ENCODE results near the gene ATPAF2. TPM values are rescaled to one million over a fixed set of nuclear protein-coding genes. Genes with fewer than 3 reads are reported as not detected.

The ATPAF2 gene
- polyA plus RNA-seq, 4 donors = 23.6 to 33.8 (median 27.2) TPM

- no peak for DNase-seq (ENCODE audit: low read depth in 4 of 4, low spot score in 2 of 4)
Observed at GRCh38 chr17:18040261-18040858, 1.4 kb upstream of the ATPAF2 start.

GRCh38 chr17:18039535-18040260 lies 730 bp upstream of the ATPAF2 start:
- DNase-seq (ENCODE audit: low read depth in 4 of 4, low spot score in 2 of 4) = no peak

- no peak for DNase-seq (ENCODE audit: low read depth in 4 of 4, low spot score in 2 of 4)
Observed at GRCh38 chr17:18038149-18038850, 668 bp downstream of the ATPAF2 start.

DNA sequence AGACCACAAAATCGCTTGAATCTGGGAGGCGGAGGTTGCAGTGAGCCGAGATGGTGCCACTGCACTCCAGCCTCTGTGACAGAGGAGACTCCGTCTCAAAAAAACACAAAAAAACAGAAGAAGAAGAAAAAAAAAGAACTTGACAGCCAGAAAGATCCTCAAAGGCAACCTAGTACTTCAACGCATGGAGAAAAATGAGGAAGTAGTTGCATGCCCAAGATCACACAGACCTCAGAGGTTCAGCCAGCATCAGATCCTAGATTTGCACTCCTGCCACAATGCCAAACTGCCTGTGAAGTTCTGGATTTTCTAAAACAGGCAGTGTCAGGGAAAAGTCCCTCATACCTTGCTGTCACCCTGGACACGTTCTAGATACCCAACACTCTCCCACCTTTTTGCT lies 1.5 kb downstream of the ATPAF2 start:
- DNase-seq (ENCODE audit: low read depth in 4 of 4, low spot score in 2 of 4) = no peak

DNA sequence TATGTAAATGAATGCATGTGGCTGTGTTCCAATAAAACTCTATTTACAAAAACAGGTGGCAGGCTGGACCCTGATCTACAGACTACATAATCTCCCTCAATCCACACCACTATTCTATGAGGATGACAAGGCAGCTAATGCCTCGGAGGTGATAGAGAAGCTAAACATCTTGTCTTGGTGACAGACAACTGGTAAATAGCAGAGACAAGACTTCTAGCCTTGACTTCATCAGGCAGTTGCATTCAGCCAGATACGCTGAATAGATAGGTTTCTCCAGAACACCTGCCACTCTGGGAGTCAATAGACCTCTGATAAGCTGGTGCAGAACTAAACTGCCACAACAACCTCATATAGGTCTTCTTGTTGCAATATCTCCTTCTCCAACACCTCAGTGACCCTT lies 3.3 kb downstream of the ATPAF2 start:
- no peak for DNase-seq (ENCODE audit: low read depth in 4 of 4, low spot score in 2 of 4)

DNA sequence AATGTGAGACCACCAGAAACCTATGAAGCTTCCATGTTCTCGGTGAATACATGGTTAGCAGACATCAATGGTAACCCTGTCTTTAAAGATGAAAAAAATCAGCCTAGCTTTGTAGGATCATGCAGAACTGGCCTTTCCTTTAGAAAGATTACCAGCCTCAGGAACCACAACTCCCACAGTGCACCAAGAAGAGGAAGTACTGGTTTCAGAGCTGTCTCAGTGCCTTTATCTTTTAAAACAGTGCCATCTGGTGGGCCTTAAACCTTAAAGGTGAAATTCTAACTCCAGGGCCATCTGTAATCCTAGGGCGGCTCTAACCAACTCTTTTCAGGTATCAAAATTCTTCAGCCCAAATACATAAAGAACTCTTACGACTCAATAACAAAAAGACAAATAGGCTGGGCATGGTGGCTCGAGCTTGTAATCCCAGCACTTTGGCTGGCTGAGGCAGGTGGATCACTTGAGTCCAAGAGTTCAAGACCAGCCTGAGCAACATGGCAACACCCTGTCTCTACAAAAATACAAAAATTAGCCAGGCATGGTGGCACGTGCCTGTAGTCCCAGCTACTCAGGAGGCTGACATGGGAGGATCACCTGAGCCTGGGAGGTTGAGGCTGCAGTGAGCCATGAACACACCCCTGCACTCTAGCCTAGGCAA lies 5.4 kb downstream of the ATPAF2 start:
- peak in 2 of 4 donors; percentile 57 to 76 for DNase-seq (ENCODE audit: low read depth in 4 of 4, low spot score in 2 of 4)

GRCh38 chr17:18031955-18032354 lies 7.0 kb downstream of the ATPAF2 start:
- DNase-seq (ENCODE audit: low read depth in 4 of 4, low spot score in 2 of 4) = no peak

DNA sequence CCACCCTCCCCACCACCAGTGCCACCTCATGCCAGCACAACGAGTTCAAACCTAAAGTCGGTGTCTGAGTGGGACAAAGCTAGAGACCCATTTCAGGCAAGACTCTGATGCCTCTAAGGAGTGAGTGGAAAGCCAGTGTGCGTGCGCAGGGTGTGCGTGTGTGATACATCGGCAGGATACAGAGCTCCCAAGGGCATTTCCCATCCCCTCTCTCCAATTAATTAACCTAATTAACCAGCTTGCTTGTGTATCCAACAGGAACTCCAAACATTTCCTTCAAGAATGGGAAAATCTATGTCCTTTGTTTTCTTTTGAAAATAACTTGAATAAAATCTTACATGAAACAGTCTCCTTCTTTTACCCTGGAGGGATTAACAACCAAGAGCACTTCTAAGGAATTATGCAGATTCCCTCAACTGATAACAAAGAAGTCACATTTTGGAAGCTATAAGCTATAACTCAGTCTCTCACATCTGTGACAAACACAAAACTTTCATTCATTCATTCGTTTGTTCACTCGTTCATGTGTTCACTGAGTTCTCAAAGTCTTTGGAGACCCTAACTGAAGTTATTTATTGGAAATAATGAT lies 9.9 kb downstream of the ATPAF2 start:
- no peak for DNase-seq (ENCODE audit: low read depth in 4 of 4, low spot score in 2 of 4)

DNA sequence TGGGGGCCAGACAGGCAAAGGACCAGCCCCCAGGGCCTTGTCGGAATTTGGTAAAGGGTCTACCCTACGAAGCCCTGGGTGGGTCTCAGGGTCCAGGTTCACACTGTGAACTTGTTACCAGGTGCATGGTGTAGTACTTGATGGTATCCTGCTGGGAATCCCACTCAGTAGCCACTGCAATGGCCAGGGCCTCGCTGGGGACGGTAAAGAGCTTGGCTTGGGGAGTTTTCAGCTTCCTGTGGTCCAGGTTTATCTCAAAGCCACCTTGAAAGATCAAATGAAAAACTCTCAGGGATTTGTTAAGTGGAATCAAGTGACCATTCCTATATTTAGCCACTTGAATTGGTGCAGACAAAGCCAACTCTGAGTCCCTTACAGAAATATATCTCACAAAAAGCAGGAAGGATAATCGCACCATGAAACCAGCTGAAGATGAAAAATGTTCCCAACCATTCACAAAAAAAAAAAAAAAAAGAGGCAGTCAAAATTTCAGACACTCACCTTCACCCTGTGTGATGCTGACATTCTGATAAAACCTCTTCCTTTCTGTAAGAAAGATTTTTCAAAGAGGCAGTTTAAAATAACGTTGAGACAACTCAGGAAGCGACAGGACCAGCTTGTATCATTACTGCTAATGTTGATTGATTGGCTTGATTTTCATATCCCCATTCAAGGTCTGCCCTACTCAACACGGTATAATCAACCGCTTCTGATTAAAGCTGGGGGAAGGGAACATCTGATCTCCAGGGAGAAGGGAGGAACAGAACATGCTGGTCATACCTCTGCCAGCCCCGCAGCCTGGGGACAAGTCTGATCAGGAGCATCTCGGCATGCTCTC lies 10.6 kb downstream of the ATPAF2 start:
- DNase-seq (ENCODE audit: low read depth in 4 of 4, low spot score in 2 of 4) = no peak

DNA sequence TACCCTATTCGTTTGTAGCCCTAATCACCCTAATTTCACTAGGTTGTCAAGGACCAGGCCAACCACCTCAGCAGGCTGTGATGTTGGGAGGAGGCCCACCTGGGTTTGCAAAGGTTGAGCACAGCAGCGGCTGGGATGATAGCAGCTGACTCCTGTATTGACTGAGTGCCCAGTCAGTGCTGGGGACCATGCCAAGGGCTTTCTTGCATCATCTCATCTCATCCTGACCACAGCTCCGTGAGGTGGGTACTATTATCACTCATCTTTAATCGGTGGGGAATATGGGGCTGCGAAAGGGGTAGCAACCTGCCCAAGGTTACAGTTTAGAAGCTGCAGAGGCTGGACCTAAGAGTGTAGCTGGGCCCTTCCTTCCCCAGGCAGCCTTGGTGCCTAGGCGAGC lies 11.7 kb downstream of the ATPAF2 start:
- no peak for DNase-seq (ENCODE audit: low read depth in 4 of 4, low spot score in 2 of 4)

GRCh38 chr17:18025945-18026776 lies 12.8 kb downstream of the ATPAF2 start:
- no peak for DNase-seq (ENCODE audit: low read depth in 4 of 4, low spot score in 2 of 4)

DNA sequence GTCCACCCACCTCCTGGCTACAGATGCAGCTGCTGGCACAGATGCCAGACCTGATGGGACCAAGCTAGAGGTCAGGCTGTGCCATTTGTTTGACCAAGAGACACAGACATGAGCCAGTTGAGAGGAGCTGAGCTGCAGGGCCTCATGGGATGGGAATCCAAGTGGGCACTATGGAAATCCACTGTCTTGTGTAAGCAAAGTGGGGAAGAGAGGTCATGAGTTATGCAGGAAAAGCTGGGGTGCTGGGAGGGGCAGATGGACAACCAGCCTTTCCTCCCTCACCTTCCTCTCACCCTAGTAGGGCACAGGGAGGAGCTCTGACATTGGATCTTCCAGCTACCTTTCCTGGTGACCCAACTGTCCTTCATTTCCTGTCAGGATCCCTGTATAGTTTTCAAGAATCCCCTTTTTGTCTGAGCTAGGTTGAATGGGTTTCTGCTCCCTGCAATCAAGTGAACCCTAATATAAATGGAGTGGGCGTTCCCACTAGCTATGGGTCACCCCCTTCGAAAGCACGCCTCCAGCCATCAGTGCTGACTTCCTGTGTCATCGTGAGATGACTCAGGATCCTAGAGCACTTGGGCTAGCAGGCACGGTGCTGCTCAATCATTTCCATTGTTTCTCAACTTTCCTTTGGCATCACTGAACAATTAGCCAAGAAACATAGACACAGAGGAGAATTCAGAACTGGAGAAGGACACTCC lies 13.6 kb downstream of the ATPAF2 start:
- no peak for DNase-seq (ENCODE audit: low read depth in 4 of 4, low spot score in 2 of 4)

DNA sequence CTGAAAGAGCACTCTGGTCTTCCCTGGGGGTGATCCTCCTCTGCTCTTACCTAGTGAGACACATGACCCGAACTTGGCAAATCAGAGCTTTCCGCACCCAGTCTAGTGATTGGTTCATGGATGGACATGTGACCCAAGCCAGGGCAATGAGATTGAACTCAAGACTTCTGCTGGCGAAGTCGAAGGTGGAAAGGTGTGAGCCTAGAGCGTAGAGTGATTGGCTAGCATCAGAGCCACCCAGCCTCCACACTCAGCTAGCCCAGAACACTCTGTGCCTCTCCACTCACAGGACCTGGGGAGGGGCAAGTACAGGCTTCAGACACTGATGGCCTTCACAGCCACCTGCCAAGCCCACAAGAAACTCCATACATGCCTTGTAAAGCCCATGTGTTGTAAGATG lies 17.6 kb downstream of the ATPAF2 start:
- no peak for DNase-seq (ENCODE audit: low read depth in 4 of 4, low spot score in 2 of 4)

DNA sequence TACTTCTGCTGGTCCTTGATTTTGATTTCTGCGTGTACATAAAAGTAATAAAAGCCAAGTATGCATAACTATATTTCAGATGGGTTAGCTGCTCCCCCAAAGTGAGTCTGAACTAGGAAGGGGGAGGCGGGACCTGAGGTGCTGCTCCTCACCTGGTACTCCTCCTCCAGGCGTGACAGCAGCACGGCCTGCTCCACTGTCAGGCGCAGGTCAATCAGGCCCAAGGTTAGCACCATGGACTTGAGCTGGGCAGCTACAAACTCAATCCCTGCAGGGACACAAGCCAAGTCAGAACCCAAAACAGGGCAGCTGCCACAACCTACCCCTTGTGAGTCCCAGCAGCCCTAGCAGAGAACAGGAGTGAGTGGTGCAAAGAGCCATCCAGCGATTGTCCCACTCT lies 18.0 kb downstream of the ATPAF2 start:
- DNase-seq (ENCODE audit: low read depth in 4 of 4, low spot score in 2 of 4) = no peak

DNA sequence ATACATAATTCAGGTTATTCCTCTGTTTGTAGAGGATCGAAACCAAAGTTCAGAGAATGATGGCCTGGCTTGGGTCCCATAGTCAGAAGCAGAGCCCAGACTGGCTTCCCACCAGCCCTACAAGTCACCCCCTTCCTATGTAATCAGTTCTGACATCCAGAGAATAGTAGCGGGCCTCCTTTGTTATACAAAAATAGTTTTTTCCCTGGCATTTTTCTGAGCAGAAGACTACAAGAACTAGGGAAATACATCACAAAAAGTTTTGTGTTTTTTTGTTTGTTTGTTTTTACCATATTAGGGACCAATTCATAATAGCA lies 19.2 kb downstream of the ATPAF2 start:
- DNase-seq (ENCODE audit: low read depth in 4 of 4, low spot score in 2 of 4) = no peak

- no peak for DNase-seq (ENCODE audit: low read depth in 4 of 4, low spot score in 2 of 4)
Observed at GRCh38 chr17:18018411-18018921, 20.5 kb downstream of the ATPAF2 start.

- DNase-seq (ENCODE audit: low read depth in 4 of 4, low spot score in 2 of 4) = no peak
Observed at GRCh38 chr17:18017958-18018357, 21.0 kb downstream of the ATPAF2 start.

DNA sequence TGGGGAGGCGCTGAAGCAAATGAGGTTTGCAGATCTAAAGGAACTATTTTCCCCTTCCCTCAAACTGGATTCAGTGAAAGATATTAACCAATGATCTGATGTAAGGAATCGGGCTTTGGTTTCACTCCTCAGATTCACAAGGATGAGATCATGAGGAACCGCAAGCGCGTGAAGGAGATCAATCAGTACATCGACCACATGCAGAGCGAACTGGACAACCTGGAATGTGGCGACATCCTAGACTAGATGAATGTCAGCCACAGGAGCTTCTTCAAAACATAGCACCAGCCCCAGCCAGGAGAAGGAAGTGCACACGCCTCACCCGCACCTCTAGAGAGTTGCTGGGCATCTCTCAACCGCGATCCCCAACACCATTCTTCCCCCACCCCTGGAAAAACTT lies 22.5 kb downstream of the ATPAF2 start:
- no peak for DNase-seq (ENCODE audit: low read depth in 4 of 4, low spot score in 2 of 4)

DNA sequence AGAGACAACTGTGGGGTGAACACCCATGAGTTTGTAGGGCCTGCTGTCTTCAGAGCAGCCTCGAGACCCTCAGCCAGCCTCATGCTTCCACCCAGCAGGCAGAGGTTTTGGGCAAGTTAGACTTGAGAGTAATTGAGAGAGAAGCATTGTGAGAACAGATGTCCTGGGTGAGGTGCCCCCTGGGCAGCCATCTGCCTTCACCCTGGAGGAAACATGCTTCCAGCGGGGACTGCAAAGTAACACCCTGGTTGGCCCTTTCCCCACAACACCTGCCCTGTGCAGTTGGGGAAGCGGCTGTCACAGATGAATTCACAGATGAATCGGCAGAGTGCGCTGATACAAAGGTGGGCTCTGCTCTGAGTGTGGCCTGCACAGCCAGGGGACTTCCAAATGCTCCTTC lies 23.4 kb downstream of the ATPAF2 start:
- no peak for DNase-seq (ENCODE audit: low read depth in 4 of 4, low spot score in 2 of 4)
